Hippocampal formation (tissue), 2 donors: ENCODE results near the gene PSMA2.

ENCODE experiments used
- DNase-seq, 2 donors: peaks; one replicate each; lab custom pipeline; 2025; lab: John Stamatoyannopoulos, UW

The PSMA2 gene

GRCh38 chr7:42940985-42941847 lies 9.2 kb upstream of the PSMA2 start:
- peak; percentile 65 to 77 for DNase-seq

GRCh38 chr7:42939457-42940240 lies 7.7 kb upstream of the PSMA2 start:
- no peak for DNase-seq

GRCh38 chr7:42935861-42936260 lies 3.9 kb upstream of the PSMA2 start:
- no peak for DNase-seq

- no peak for DNase-seq
Observed at GRCh38 chr7:42934291-42934690, 2.3 kb upstream of the PSMA2 start.

- no peak for DNase-seq
Observed at GRCh38 chr7:42932811-42933591, 1.0 kb upstream of the PSMA2 start.

GRCh38 chr7:42931447-42931833 lies 534 bp downstream of the PSMA2 start:
- DNase-seq: no peak

GRCh38 chr7:42930889-42931288 lies 1.1 kb downstream of the PSMA2 start:
- DNase-seq: no peak

GRCh38 chr7:42929449-42929848 lies 2.5 kb downstream of the PSMA2 start:
- DNase-seq: no peak

- DNase-seq: no peak
Observed at GRCh38 chr7:42928754-42929153, 3.2 kb downstream of the PSMA2 start.

GRCh38 chr7:42926204-42926603 lies 5.8 kb downstream of the PSMA2 start:
- DNase-seq: no peak

GRCh38 chr7:42925630-42926029 lies 6.3 kb downstream of the PSMA2 start:
- DNase-seq: no peak

GRCh38 chr7:42924223-42924838 lies 7.6 kb downstream of the PSMA2 start:
- DNase-seq: no peak

GRCh38 chr7:42922017-42922753 lies 9.8 kb downstream of the PSMA2 start:
- no peak for DNase-seq

- DNase-seq: no peak
Observed at GRCh38 chr7:42915356-42915755, 16.6 kb downstream of the PSMA2 start.

GRCh38 chr7:42914421-42915045 lies 17.4 kb downstream of the PSMA2 start:
- DNase-seq: no peak

GRCh38 chr7:42914009-42914408 lies 18.0 kb downstream of the PSMA2 start:
- no peak for DNase-seq

- DNase-seq: no peak
Observed at GRCh38 chr7:42913591-42913990, 18.4 kb downstream of the PSMA2 start.

- peak; percentile 97 for DNase-seq
Observed at GRCh38 chr7:42911454-42912447, 20.2 kb downstream of the PSMA2 start, which contains the start of gene C7orf25. C7orf25 (minus strand) TSS chr7:42912070; CDS start chr7:42910900, 1,170 bp downstream.

- peak; percentile 19 to 36 for DNase-seq
Observed at GRCh38 chr7:42910306-42910705, 21.7 kb downstream of the PSMA2 start.
